Body of pancreas (tissue), 4 donors: ENCODE results near the gene LYPD4.

Experiments used
- CTCF ChIP-seq, 7 experiments: fragments of 450-650 bp in 4 of 7; fragments of 200-600 bp in 3 of 7; sonication (generic) in 3 of 7; IDR thresholded peaks; one replicate each; pipeline ENCODE4 v1.5.1; 2016 to 2019; ENCODE audit warnings: antibody characterized with exemption in 7 of 7
- POLR2A ChIP-seq, 3 donors: fragments of 450-650 bp; IDR thresholded peaks; one replicate each; pipeline ENCODE4 v1.6.1; 2016; ENCODE audit warnings: antibody characterized with exemption in 3 of 3, mild to moderate bottlenecking in 2 of 3

DNA sequence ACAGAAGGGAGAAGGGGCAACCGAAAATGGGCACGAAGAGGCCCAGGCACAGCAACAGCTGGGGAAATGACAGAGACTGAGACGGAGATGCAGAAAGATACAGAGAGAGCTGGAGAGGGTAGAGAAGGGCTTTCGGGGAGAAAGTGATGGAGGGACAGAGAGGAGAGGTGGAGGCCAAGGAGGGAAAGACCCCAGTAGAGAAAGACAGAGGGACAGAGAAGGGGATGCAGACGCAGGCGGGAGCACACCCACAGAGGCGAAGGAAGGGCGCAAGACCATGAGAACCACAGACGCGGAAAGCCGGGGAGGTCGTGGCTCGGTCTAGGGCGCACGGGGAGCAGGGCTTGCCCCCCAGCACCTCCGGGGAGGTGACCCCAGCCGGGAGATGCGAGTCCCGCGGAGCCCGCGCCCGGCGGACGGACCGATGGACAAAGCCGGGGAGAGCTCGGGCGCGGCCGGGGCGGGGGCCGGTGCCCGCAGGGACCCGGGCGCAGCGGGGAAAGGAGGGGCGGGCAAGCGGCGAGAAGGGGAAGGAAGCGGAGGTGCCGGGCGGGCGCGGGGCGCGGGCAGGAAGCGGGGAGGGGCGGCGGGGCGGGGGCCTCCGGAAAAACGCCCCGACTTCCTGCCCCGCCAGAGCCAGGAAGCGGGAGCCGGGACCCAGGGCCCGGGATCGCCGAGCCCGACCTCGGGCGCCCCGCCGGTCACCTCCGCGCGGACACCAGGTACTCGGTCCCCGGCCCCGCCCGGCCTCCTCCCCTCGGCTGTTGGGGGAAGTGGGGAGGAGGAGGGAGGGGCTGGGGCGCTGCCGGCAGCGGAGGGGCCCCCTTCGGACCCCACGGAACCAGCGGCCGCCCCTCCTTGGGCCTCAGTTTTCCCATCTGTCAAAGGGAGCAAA lies 38.3 kb upstream of the LYPD4 start, which contains the start of gene ARHGEF1:
- no peak for TF ChIP-seq CTCF (IDR thresholded peaks at IDR 0.05)
- peak in 2 of 3 donors; percentile 43 to 52 for TF ChIP-seq POLR2A (IDR thresholded peaks at IDR 0.05)
